G401 (cell line): ENCODE measurements around the gene USP25. TPM values are rescaled to one million over a fixed set of nuclear protein-coding genes. Genes with fewer than 3 reads are reported as not detected.
"Not testable (repeated sequence)": the region's sequence is repeated elsewhere in the genome, so short reads cannot be mapped to it uniquely, and the experiment has no call there.

ENCODE experiments used
- DNase-seq: peaks from one replicate; pipeline ENCODE4 v3.0.0-alpha.2; 2015; ENCODE audit warnings: low spot score
- in situ Hi-C: cut with HindIII; loops from 2 replicates; pipeline ENCODE4 v1.10.0; 2016; ENCODE audit warnings: low sequenced_read_pairs, mixed read lengths
- total RNA-seq: library from RNA; depleted of rRNA; stranded (reverse); fragments of >200 nt; shearing (Covaris generic); gene quantifications from 2 replicates; pipeline ENCODE4 v1.2.3, GENCODE V29; 2014

Gene USP25
- total RNA-seq, 1 experiment from 2014 or later: 27.5 TPM

GRCh38 chr21:15729346-15729673 is 472 bp upstream of the USP25 start:
- no peak for DNase-seq
- in situ Hi-C loops: no loop called here

GRCh38 chr21:15730484-15731242 is 881 bp downstream of the USP25 start:
- in situ Hi-C loops: no loop called here
- peak; percentile 42 for DNase-seq

DNA sequence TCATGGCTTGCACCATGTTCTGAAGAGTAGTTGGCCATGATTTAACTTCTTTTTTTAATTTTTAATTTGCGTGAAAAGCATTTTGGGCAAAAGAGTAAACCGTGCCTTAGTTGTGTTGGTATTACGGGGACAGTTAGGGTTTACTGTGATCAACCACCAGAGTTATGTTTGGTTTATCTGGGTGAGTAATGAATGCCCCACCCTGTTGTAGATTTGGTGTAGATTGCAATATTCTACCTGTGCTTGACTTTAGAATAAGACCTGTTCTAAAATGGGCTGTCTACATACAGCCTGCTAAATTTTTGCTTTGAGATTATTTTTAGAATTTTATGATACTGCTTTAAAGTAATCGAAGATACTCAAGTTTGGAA is 1.4 kb downstream of the USP25 start:
- DNase-seq: no peak
- in situ Hi-C loops: no loop called here

DNA sequence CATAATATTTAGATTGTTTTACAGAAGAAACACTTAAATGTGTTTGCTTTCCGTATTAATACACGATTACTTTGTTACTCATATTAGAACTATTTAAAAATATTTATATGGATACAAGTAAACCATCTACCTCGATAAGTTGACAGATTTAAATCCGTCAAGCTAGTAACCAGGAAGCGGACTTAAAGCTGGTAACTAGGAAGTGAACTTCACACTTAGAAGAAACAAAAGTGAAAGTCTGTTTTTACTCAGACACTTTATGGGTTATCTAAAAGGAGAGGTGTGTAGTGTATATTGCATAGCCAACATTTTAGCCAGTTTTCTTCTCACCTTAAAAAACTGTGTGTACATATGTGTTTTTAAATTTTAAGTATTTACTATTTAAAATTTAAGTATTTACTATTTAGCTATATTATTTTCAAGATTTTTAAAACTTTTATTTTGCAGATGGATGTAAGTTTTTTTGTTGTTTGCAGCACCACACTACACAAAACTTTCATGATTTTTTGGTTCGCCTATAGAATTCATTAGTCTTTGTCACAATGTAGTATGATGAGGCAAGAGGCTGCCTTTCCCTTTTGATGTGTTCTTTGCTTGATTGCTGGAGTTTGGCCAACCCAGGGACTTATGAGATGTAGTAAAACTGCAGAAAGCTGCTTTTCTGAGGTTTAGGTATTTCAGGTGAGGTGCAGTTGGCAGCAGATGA is 2.7 kb downstream of the USP25 start:
- in situ Hi-C loops: no loop called here
- DNase-seq: no peak

DNA sequence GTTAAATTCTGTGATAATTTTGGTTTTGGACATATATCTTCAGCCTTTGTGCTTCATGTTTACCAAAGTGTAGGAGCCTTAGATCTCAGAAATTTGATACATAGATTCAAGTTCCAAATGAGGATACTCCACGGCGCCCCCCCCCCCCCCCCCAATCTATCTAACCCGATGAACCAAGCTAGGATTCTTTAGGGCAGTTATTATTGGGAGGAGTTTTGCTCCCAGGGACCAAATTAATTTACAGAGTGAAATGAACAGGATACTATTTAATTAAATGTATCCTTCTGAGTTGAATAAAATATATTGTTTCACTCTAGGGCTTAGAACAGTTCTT is 3.2 kb downstream of the USP25 start:
- in situ Hi-C loops: no loop called here
- DNase-seq: no peak

GRCh38 chr21:15735409-15735808 is 5.6 kb downstream of the USP25 start:
- no peak for DNase-seq

DNA sequence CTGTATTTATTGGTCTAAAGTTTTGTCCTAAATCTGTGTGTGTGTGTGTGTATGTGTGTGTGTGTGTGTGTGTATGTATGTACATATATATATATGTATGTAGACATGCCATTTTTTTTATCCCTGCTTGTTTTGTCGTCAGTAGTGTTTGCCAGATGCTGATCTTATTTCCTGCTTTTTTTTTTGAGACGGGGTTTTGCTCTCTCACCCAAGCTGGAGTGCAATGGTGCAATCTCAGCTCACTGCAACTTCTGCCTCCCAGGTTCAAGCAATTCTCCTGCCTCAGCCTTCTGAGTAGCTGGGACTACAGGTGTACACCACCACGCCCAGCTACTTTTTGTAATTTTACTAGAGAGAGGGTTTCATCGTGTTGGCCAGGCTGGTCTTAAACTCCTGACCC is 6.1 kb downstream of the USP25 start:
- DNase-seq, in situ Hi-C loops: not testable (repeated sequence)

More at GRCh38 chr21:15735409-15735808, 5.6 kb downstream of the USP25 start:
- in situ Hi-C loops: no loop called here

DNA sequence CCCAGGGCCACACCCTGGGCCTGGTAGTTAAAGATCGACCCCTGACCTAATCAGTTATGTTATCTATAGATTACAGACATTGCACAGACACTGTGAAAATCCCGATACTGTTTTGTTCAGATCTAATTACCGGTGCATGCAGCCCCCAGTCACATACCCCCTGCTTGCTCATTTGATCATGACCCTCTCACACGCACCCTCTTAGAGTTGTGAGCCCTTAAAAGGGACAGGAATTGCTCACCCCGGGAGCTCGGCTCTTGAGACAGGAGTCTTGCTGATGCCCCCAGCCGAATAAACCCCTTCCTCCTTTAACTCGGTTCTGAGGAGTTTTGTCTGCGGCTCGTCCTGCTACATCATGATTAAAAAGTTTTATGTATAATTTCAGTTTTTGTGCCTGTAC is 9.0 kb downstream of the USP25 start:
- DNase-seq, in situ Hi-C loops: not testable (repeated sequence)

- in situ Hi-C loops: no loop called here
- no peak for DNase-seq
Observed at GRCh38 chr21:15740383-15740782, 10.6 kb downstream of the USP25 start.

GRCh38 chr21:15741510-15741909 is 11.7 kb downstream of the USP25 start:
- in situ Hi-C loops: no loop called here
- DNase-seq: no peak

DNA sequence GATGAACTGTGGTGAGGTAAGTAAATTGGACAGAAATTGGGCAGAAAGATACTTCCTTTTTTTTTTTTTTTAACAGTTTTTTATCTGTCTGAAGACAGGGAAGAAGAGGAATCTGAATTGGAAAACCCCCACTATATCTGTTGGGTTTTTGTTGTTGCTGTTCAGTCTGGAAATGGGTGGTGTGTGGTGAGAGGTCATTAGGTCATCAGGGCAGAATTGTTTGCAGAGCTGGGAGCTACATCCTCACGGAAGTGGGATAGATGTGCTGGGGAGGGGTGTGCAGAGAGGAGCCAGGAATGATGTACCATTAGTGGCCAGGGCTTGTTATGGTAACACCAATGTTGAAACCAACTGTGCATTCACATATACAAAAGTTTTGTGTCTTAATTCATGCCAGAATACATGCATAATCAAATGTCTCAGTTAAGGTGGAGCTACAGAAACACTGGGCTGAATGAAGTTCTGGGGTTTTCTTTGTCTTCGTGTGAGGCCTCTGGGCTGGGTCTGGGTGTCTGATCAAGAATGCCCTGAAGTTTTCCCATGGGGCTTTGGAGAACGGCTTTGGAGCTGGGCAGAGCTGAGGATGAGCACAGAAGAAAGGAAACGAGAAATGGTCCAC is 12.4 kb downstream of the USP25 start:
- in situ Hi-C loops: no loop called here
- no peak for DNase-seq

DNA sequence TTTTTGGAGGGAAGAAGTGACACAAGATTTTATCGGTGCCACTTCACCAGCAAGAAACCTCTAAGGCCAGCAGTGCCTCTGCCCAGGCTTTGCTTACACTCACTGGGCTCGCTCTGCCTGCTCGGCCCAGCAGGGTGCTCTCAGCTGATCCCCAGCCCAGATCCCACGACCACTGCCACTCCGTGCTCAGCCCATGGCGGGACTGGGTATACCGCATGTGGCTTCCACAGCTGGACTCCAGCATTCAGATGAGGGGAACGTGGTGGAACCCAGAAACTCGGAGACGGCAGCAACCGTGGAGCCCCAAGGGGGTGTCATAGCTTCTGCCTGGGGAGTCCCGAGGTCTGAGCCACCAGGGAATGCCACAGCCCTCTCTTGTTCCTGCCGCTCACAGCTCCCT is 12.9 kb downstream of the USP25 start:
- in situ Hi-C loops: no loop called here
- DNase-seq: no peak

DNA sequence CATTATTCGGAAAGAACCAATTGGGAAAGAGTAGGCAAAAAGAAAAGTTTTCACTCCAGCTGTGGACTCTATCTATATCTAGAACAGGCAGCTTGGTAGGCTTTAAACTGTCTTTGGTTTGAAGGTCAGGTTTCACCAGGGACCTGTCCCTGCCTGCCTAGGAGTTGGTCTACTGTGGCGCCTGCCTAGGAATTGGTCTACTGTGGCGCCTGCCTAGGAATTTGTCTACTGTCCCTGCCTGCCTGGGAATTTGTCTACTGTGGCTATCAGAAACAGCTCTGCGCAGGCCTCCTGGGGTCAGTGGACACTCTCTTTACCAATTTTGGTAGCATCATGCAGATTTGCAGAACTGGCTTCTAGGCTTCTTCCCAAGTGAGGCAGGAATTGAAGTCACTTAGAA is 13.8 kb downstream of the USP25 start:
- no peak for DNase-seq
- in situ Hi-C loops: no loop called here

GRCh38 chr21:15744926-15745325 is 15.1 kb downstream of the USP25 start:
- in situ Hi-C loops: no loop called here
- DNase-seq: no peak

- DNase-seq: no peak
- in situ Hi-C loops: no loop called here
Observed at GRCh38 chr21:15748586-15748985, 18.8 kb downstream of the USP25 start.

DNA sequence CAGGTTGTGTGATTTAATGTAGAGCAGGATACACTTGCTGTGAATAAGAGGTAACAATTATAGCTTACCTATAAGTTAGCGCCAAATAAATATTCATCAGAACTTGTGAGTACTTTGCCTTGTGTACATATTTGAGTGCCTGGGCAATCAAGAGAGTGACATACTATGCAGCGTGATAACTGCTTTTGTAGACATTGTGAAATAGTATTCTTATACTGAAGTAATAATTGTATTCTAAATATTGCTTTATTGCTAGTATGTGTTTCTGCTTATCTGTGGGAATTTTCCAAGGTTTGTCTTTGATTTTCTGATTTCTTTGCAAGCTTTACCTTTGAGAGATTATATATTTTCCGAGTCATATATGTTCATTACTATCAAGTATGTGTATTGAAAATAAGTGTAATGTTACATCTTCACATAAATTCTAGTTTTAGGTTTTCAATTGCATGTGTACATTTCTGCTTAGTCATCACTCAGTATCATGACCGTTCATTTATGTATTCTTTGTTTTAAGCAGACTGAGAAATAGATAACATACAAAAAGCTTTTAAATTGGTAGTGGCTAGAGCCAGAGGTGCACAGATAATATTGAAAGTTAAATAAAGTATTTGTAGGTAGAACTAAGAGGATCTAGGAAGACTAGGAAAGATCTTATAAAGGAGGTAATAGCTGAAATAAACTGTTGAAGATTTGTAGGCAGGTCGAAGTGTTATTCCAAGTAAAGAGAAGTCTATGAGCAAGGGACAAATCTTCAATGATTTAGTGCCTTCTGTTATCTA is 19.5 kb downstream of the USP25 start:
- no peak for DNase-seq
- in situ Hi-C loops: no loop called here

- in situ Hi-C loops: no loop called here
- DNase-seq: no peak
Observed at GRCh38 chr21:15749861-15750159, 20.0 kb downstream of the USP25 start.

DNA sequence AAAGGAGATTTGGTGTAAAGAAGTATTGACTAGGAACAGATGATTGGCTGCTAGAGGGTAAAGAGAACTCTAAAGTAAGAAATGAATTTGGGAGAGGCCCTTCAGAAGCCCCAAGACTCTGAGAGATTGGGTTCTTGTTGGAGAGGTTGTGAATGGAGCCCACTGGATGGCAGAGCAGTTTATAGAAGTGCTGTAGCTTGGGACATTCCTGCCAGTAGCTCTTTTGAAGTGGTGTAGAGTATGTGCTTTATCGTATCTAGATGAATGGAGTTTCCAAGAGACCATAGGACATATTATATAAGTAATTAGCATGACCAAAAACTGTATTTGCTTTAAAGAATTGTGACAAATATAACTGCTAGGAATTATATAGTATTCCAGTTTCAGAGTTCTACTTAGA is 21.3 kb downstream of the USP25 start:
- no peak for DNase-seq
- in situ Hi-C loops: no loop called here

DNA sequence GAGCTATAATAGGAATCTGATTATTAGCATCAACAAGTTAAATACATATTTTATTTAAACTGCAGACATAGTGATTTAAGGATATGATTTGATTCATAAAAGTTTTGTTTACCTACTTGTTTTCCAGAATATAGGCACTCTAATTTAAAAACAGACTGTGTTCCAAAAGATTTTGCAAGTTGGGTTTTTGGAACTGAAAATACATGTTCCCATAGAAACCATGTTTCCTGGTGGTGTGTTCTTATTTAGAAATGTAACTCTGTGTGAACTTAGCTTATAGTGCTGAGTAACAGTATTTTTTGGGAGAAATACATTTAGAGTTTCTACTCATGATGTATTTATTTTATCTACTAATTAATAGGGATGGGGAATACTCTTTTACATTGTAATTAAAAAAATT is 21.8 kb downstream of the USP25 start:
- in situ Hi-C loops: no loop called here
- no peak for DNase-seq

- in situ Hi-C loops: no loop called here
Observed at GRCh38 chr21:15752763-15753407, 23.1 kb downstream of the USP25 start.

More at GRCh38 chr21:15752763-15753407, 23.1 kb downstream of the USP25 start:
- no peak for DNase-seq
